ENCODE results near the gene IL1B.
"Not testable (repeated sequence)": the region's sequence is repeated elsewhere in the genome, so short reads cannot be mapped to it uniquely, and the experiment has no call there.

Gene IL1B

DNA sequence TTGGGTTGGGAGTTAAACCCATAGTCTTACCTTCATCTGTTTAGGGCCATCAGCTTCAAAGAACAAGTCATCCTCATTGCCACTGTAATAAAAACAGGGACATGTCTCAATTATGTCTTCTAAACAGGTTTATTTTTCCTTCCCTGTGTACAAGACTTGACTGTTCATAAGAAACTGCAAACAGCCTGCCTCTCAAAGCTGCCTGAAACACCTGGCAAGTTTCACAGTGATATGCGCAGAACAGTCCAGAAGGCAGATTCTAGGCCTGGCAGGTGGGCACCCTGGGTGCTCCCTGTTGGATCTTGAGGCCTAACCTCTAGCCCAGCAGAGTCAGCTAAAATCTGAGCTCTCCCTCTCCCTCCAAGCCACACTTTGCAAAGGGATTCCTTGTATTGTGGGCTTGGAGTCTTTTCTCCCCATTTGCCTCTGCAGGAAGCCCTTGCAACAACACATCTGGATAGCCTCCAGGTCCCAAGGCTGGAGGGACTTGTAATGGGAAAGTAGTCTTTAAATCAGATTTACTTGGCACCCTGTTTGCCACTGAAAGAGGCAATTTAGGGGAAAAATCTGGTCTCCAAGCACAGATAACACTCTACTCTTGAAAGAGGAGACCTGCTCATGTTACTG lies 930 bp downstream of the IL1B start:
- no peak overlapping the region for H3K27ac ChIP-seq
- TF ChIP-seq ZFX (IDR thresholded peaks at IDR 0.05) = no peak
- TF ChIP-seq, protein P1, sequence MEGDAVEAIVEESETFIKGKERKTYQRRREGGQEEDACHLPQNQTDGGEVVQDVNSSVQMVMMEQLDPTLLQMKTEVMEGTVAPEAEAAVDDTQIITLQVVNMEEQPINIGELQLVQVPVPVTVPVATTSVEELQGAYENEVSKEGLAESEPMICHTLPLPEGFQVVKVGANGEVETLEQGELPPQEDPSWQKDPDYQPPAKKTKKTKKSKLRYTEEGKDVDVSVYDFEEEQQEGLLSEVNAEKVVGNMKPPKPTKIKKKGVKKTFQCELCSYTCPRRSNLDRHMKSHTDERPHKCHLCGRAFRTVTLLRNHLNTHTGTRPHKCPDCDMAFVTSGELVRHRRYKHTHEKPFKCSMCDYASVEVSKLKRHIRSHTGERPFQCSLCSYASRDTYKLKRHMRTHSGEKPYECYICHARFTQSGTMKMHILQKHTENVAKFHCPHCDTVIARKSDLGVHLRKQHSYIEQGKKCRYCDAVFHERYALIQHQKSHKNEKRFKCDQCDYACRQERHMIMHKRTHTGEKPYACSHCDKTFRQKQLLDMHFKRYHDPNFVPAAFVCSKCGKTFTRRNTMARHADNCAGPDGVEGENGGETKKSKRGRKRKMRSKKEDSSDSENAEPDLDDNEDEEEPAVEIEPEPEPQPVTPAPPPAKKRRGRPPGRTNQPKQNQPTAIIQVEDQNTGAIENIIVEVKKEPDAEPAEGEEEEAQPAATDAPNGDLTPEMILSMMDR (conservative IDR thresholded peaks at IDR 0.05) = no peak

DNA sequence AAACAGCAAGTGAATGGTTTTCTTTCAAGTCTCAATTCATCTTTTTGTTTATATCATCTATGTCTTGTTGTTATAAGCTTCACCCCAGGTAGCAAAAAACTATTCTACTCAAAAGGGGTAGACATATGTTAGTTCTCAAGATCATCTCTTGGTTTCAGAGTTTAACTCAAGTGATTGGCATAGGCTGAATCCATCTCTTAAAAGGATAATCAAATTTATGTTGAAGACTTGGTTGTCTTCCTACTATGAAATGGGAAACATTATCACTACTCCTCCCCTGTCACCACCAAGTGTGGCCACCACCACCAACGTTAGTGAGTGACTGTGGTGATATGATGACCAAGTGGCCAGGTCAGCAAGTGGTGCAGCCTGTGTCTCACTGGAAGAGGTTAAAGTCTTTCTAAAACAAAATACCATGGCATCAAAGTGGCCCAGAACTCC lies 1.5 kb downstream of the IL1B start:
- no peak overlapping the region for H3K27ac ChIP-seq
- TF ChIP-seq, protein P1 (conservative IDR thresholded peaks at IDR 0.05) = no peak
- no peak for TF ChIP-seq ZFX (IDR thresholded peaks at IDR 0.05)

DNA sequence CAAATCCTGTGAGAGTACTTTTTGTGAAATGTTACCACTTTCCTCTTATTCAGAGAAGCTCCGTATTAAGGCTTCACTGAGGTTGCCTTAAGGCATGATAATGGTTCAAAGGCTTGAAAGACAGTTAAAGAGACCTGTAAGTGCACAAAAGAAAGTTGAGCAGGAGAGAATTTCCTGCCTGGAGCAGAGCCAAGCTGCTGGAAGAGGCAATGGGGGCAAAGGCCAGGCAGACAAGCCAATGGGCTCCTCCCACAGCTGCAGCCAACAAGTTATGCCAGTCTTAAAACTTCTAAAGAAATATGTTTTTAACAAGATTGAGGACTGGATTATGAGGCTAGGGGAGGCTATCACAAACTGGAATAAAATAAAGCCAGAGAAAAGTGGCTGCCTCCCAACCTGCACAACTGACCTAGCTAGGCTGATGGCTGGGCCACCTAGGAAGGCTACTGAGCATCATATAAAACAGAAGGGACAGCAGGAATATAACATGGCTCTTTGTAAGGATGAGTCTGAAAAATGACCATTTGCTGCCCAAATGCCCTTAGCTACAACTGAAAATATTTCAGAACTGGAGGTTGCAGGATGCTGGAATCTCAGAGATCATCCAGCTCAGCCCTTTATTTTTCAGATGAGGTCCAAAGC lies 2.1 kb downstream of the IL1B start:
- H3K27ac ChIP-seq = no peak overlapping the region
- TF ChIP-seq ZFX (IDR thresholded peaks at IDR 0.05) = no peak
- TF ChIP-seq, protein P1 (conservative IDR thresholded peaks at IDR 0.05) = no peak

DNA sequence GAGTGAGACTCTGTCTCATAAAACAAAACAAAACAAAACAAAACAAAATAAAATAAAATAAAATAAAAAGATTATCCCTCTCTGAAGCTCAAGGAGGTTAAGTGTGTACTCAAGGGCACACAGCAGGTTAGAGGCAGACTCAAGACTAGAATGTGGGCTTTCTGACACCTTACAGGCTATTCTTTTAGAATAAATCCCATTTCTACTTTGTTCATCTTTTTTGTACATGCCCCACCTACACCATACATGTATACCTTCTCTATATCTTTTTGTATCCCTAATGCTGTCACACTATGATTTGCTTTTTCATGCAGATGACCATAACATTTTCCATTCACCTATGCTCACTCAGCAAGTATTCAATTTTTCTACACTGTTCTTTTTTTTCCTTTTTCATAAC lies 2.6 kb downstream of the IL1B start:
- no peak for TF ChIP-seq ZFX (IDR thresholded peaks at IDR 0.05)
- TF ChIP-seq, protein P1 (conservative IDR thresholded peaks at IDR 0.05) = no peak
- no peak overlapping the region for H3K27ac ChIP-seq

DNA sequence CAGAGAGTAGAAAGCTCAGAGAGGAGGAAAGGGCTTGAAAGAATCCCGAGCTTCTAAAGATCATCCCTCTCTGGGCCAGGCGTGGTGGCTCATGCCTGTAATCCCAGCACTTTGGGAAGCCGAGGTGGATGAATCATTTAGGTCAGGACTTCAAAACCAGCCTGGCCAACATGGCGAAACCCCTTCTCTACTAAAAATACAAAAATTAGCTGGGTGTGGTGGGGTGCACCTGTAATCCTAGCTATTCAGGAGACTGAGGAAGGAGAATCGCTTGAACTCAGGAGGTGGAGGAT lies 3.0 kb downstream of the IL1B start:
- H3K27ac ChIP-seq = not testable (repeated sequence)

DNA sequence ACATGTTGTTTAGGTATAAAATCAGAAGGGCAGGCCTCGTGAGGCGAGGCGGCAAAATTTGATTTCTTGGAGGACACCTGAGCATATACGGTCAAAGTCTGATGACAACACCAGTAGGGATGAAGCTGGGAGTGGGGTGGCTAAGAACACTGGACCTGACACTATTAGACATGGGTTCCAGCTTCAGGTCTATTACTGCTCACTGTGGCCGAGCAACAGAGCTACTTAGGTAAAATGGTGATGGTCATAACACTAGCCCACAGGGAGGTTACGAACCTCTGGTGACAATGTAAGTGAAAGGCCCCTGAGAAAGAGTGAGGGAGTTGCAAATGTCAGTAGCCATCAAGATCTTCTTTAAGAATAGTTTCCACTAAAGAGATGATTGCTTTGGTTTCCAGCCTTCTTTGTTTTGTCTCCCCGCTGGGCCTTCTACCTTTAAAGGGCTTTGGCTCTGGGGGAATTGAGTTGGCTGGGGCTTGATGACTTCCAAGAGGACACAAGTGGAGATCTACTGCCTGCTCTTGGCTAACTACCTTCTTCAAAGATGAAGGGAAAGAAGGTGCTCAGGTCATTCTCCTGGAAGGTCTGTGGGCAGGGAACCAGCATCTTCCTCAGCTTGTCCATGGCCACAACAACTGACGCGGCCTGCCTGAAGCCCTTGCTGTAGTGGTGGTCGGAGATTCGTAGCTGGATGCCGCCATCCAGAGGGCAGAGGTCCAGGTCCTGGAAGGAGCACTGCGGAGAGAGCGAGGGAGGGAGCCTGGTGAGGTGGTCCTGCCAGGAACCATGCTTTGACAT lies 3.5 kb downstream of the IL1B start:
- no peak for TF ChIP-seq ZFX (IDR thresholded peaks at IDR 0.05)
- TF ChIP-seq, protein P1 (conservative IDR thresholded peaks at IDR 0.05) = no peak
- no peak overlapping the region for H3K27ac ChIP-seq

DNA sequence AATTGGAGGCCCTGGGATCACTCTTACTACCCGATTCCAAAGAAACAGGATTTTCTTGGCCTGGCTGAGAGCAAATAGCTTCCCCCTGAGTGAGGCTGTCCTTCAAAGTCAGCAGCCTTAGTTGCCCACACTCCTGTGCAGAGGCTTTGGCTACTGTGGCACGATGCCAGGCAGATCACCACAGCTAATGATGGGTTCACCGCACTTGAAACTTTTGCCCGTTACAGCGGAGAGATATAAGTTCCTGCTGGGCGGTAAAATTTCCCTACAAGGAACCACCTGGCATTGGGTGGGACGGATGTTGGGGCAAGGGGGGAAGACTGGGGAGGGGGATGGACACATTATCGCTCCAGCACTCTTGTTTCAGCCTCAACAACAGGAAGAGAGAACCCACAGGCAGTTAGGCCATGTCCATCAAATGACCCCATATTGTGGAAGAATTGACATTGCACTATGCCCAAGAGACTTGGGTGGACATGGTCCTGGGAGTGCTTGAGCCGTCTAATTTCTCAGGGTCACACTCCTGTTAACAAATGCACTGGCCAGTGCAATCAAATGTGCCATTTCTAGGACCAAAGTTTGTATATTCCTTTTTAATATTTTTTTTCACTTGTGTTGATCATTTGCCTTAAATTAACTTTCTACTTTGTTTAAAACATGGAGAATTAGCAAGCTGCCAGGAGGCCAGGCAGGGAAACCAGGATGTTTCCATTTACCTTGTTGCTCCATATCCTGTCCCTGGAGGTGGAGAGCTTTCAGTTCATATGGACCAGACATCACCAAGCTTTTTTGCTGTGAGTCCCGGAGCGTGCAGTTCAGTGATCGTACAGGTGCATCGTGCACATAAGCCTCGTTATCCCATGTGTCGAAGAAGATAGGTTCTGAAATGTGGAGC lies 4.4 kb downstream of the IL1B start:
- H3K27ac ChIP-seq = no peak overlapping the region
- TF ChIP-seq, protein P1 (conservative IDR thresholded peaks at IDR 0.05) = no peak
- TF ChIP-seq ZFX (IDR thresholded peaks at IDR 0.05) = no peak

Data from C4-2B (cell line).